22Rv1 (cell line): ENCODE measurements around the gene PDE3B.

ENCODE experiments used
- CTCF ChIP-seq: fragments of 450-650 bp; IDR thresholded peaks from 2 replicates; pipeline ENCODE4 v1.5.1; 2017; ENCODE audit warnings: mild to moderate bottlenecking
- ZFX ChIP-seq: fragments of 450-650 bp; IDR thresholded peaks from 2 replicates; pipeline ENCODE4 v1.6.1; 2017; ENCODE audit warnings: antibody characterized with exemption, borderline replicate concordance

DNA sequence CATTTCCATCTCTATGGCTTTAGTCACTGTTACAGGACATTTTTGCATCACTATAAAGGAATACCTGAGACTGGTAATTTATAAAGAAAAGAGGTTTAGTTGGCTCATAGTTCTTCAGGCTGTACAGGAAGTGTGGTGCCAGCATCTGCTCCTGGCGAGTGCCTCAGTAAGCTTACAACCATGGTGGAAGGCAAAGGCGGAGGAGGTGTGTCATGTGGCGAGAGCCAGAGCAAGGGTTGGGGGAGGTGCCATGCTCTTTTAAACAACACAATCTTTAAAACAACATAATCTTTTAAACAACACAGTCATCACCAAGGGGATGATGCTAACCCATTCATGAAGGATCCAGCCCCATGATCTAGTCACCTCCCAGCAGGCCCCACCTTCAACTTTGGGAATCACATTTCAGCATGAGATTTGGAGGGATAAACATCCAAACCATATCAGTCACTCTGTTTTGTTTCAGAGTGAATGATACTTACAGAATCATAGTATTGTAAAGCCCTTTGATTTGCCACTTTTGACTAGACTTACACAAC lies 103.3 kb downstream of the PDE3B start:
- no peak for TF ChIP-seq CTCF
- TF ChIP-seq ZFX: no peak
